Activated CD4-positive, alpha-beta memory T cell treated with anti-CD3 and anti-CD28 coated beads, Interleukin-2, amount 10 ng/mL, durations not matched to agents 7 days and 5 days (primary cell): Measurements from ENCODE around the gene RHCE. TPM values are rescaled to one million over a fixed set of nuclear protein-coding genes. Genes with fewer than 3 reads are reported as not detected.
"Not testable (repeated sequence)": the region's sequence is repeated elsewhere in the genome, so short reads cannot be mapped to it uniquely, and the experiment has no call there.

Experiments
- CTCF ChIA-PET: fragments of 350-600 bp; sonication (Branson Sonifier 250); formaldehyde crosslinking; loops from one replicate; lab custom pipeline; 2021; ENCODE audit warnings: antibody characterized with exemption, inconsistent platforms; lab: Charles Lee
- POLR2A ChIA-PET: fragments of 350-600 bp; sonication (Branson Sonifier 250); formaldehyde crosslinking; loops from one replicate; lab custom pipeline; 2021; ENCODE audit warnings: antibody characterized with exemption; lab: Charles Lee
- DNase-seq: peaks from one replicate; pipeline ENCODE4 v3.0.0-alpha.2; 2020
- H3K27ac Mint-ChIP-seq: one replicate; pipeline ENCODE4 v1.8.0; 2021; ENCODE audit warnings: mild to moderate bottlenecking, mixed read lengths
- H3K27me3 Mint-ChIP-seq: one replicate; pipeline ENCODE4 v1.8.0; 2021; ENCODE audit warnings: mixed read lengths
- H3K36me3 Mint-ChIP-seq: one replicate; pipeline ENCODE4 v1.8.0; 2021; ENCODE audit warnings: low read depth, mixed read lengths
- H3K4me1 Mint-ChIP-seq: one replicate; pipeline ENCODE4 v1.8.0; 2021; ENCODE audit warnings: mixed read lengths
- H3K4me3 Mint-ChIP-seq: one replicate; pipeline ENCODE4 v1.8.0; 2021; ENCODE audit warnings: mild to moderate bottlenecking, mixed read lengths
- H3K9me3 Mint-ChIP-seq: one replicate; pipeline ENCODE4 v1.8.0; 2021; ENCODE audit warnings: mixed read lengths
- total RNA-seq, 2 experiments: library from RNA; stranded (reverse); gene quantifications; one replicate each; pipeline ENCODE4 v1.2.3, GENCODE V29; 2021

The RHCE gene
- total RNA-seq, 2 experiments from 2014 or later = 0.50 TPM; not detected in 1

GRCh38 chr1:25320314-25320938 is 100.2 kb downstream of the RHCE start:
- CTCF ChIA-PET = not testable (repeated sequence)

DNA sequence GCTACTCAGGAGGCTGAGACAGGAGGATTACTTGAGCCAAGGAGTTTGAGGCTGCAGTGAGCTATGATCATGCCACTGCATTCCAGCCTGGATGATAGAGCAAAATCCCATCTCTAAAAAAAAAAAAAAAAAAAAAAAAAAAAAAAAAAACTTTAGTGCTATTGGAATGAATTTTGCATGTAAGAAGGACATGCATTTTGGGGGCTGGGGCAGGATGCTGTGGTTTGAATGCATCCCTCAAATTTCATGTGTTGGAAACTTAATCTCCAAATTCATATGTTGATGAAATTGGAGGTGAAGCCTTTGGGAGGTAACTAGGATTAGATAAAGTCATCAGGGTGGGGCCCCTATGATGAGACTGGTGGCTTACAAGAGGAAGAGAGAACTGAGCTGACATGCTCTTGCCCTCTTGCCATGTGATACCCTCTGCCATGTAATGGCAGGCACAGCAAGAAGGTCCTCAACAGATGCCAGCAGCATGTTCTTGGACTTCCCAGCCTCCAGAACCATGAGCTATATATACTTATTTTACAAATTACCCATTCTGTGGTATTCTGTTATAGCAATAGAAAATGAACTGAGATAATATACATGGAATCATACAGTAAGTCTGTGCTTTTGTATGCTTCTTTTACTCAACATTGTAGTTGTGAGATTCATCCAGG is 107.7 kb downstream of the RHCE start:
- H3K9me3 Mint-ChIP-seq, CTCF ChIA-PET, H3K27ac Mint-ChIP-seq, DNase-seq, H3K4me1 Mint-ChIP-seq, H3K36me3 Mint-ChIP-seq, H3K27me3 Mint-ChIP-seq, H3K4me3 Mint-ChIP-seq, POLR2A ChIA-PET: not testable (repeated sequence)

More at GRCh38 chr1:25320314-25320938, 100.2 kb downstream of the RHCE start:
- H3K9me3 Mint-ChIP-seq, DNase-seq, H3K4me3 Mint-ChIP-seq, H3K36me3 Mint-ChIP-seq, H3K27ac Mint-ChIP-seq, H3K4me1 Mint-ChIP-seq, H3K27me3 Mint-ChIP-seq, POLR2A ChIA-PET: not testable (repeated sequence)

Other genes with a start within 250 kb of the RHCE start
- gene SYF2, start 188.3 kb downstream of the RHCE start, total RNA-seq = 10 to 100 TPM; 53.4 to 53.5 TPM
- gene RSRP1, start 173.4 kb downstream of the RHCE start, total RNA-seq = 100 to 1,000 TPM; 236 to 237 TPM
- not detected for gene RHD, start 148.3 kb downstream of the RHCE start, total RNA-seq
- gene TMEM50A, start 82.5 kb downstream of the RHCE start, total RNA-seq = 100 to 1,000 TPM; 182 to 183 TPM
- 10 to 100 TPM; 15.8 to 16.3 TPM for gene MACO1, start 10.1 kb upstream of the RHCE start, total RNA-seq
- gene LDLRAP1, start 122.8 kb upstream of the RHCE start, total RNA-seq = 10 to 100 TPM; 26.4 to 27.7 TPM
- gene MAN1C1, start 196.0 kb upstream of the RHCE start, total RNA-seq = 10 to 100 TPM; 22.3 to 24.1 TPM